Activated T-cell treated with anti-CD3 and anti-CD28 coated beads, Interleukin-2, amount 50 U/mL, for 72 hours (primary cell): Measurements from ENCODE around the gene OLFM2. TPM values are rescaled to one million over a fixed set of nuclear protein-coding genes. Genes with fewer than 3 reads are reported as not detected.
A peak's percentile ranks its signal among the peaks of the same experiment; 100 is the strongest.

Experiments
- ATAC-seq, 2 donors: fragments of 150-1000 bp; cut with Tn5 transposase; replicated peaks in 1 of 2; 2 replicates each; pipeline ENCODE4 v1.10.0; 2021; ENCODE audit warnings: moderate library complexity in 2 of 2, mild to moderate bottlenecking in 1 of 2
- DNase-seq, 2 donors: peaks; one replicate each; pipeline ENCODE4 v3.0.0; 2021 to 2022; ENCODE audit warnings: mixed read lengths in 1 of 2
- H3K27ac Mint-ChIP-seq: one replicate; pipeline ENCODE4 v1.8.0; 2022; ENCODE audit warnings: mild to moderate bottlenecking, moderate library complexity, mixed read lengths
- H3K27me3 Mint-ChIP-seq: one replicate; pipeline ENCODE4 v1.8.0; 2022; ENCODE audit warnings: low read depth, mixed read lengths
- H3K36me3 Mint-ChIP-seq, 2 donors: one replicate each; pipeline ENCODE4 v1.8.0; 2022; ENCODE audit warnings: mixed read lengths in 2 of 2, mild to moderate bottlenecking in 1 of 2; ENCODE audit not compliant: insufficient read depth in 2 of 2
- H3K4me1 Mint-ChIP-seq: one replicate; pipeline ENCODE4 v1.8.0; 2022; ENCODE audit warnings: low read depth, mixed read lengths
- H3K4me3 Mint-ChIP-seq, 2 donors: one replicate each; pipeline ENCODE4 v1.8.0; 2022; ENCODE audit warnings: mild to moderate bottlenecking in 2 of 2, mixed read lengths in 2 of 2, moderate library complexity in 2 of 2
- H3K9me3 Mint-ChIP-seq, 2 donors: one replicate each; pipeline ENCODE4 v1.8.0; 2022; ENCODE audit warnings: mixed read lengths in 2 of 2
- total RNA-seq, 2 donors: library from RNA; stranded (reverse); gene quantifications; one replicate each; pipeline ENCODE4 v1.2.3, GENCODE V29; 2022

OLFM2 gene
- total RNA-seq, result 1 to 10 TPM; 1.1 to 1.2 TPM

DNA sequence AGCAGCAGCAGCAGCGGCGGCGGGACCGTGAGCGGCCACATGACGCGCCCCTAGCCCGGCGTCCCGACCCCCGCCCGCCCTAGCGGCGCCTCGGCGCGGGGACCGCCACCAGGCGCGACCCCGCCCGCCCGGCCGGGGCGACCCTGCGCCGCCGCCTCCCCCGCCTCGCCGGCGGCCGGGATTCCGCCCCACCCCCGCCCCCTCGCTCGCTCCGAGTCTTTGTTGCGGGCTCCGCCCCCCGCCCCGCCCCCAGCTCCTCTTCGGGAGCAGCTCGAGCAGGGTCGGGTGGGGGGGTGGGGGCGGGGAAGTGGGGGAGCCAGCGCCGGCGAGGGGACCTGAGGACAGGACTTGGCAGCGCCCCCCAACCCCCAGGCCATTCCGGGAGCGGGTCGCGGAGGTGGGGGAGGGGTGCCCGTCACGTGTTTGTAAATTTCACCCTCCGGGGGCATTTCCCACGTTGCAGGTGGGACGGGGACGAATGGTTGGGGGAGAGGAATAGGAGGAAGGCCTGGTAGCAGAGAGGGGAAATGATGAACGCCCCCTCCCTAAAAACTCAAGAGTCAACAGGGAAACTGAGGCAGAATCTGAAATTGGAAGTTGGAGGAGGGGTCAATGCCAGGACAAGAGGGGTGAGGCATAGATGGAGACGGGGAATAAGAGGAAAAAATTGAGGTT lies at the start of gene OLFM2:
TSS of gene OLFM2 (minus strand) at position 190 of the 675 bp plus-strand sequence. CDS start at position 41, 149 bp downstream.
- ATAC-seq (no peak), DNase-seq (no peak)
- H3K4me1 Mint-ChIP-seq, result peaks cover 26% of the 10 kb centered on the region
- H3K36me3 Mint-ChIP-seq, result peaks cover 0 to 2% of the 10 kb centered on the region in 2 donors
- H3K9me3 Mint-ChIP-seq, result no peaks in the 10 kb centered on the region
- H3K27ac Mint-ChIP-seq, result no peak within 1 kb of the TSS
- peaks cover 73% of the 10 kb centered on the region for H3K27me3 Mint-ChIP-seq
- peak within 1 kb of the TSS; percentile 77 to 83 for H3K4me3 Mint-ChIP-seq

GRCh38 chr19:9981406-9982260 lies 45.3 kb upstream of the OLFM2 start:
- H3K36me3 Mint-ChIP-seq, result no peaks in the 10 kb centered on the region
- no peak for DNase-seq
- no peak for ATAC-seq
- no peaks in the 10 kb centered on the region for H3K4me1 Mint-ChIP-seq
- peaks cover 8% of the 10 kb centered on the region for H3K27me3 Mint-ChIP-seq
- H3K9me3 Mint-ChIP-seq, result no peaks in the 10 kb centered on the region
- H3K27ac Mint-ChIP-seq, result no peak overlapping the region
- no peak overlapping the region for H3K4me3 Mint-ChIP-seq

DNA sequence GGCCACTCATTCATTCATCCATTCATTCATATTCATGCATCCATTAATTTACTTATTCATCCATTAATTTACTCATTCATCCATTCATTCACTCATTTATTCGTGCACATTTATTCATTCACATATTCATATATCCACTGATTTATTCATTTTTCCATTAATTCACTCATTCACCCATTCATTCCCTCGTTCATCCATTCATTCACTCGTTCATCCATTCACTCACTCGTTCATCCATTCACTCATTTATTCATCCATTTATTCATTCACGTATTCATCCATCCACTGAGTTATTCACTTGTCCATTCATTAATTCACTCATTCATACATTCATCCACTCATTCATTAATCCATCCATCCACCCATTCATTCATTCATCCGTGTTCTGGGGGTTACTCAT lies 35.8 kb upstream of the OLFM2 start:
- DNase-seq (no peak), ATAC-seq (no peak)
- H3K9me3 Mint-ChIP-seq, result peaks cover 0 to 2% of the 10 kb centered on the region in 2 donors
- H3K4me1 Mint-ChIP-seq, result no peaks in the 10 kb centered on the region
- H3K4me3 Mint-ChIP-seq, result no peak overlapping the region
- no peaks in the 10 kb centered on the region for H3K36me3 Mint-ChIP-seq
- H3K27ac Mint-ChIP-seq, result no peak overlapping the region
- peaks cover 22% of the 10 kb centered on the region for H3K27me3 Mint-ChIP-seq

- Mint-ChIP-seq H3K4me3 (no peak overlapping the region), H3K4me1 (peaks cover 5% of the 10 kb centered on the region), H3K36me3 (no peaks in the 10 kb centered on the region), H3K9me3 (peaks cover 0 to 2% of the 10 kb centered on the region in 2 donors), H3K27me3 (peaks cover 29% of the 10 kb centered on the region), H3K27ac (no peak overlapping the region)
- no peak for ATAC-seq
- peak in 1 of 2 donors; percentile 2 for DNase-seq
Measured at GRCh38 chr19:9971166-9971897, 35.0 kb upstream of the OLFM2 start.

- Mint-ChIP-seq H3K27ac (no peak overlapping the region), H3K4me1 (peaks cover 5% of the 10 kb centered on the region), H3K36me3 (no peaks in the 10 kb centered on the region), H3K4me3 (no peak overlapping the region), H3K9me3 (peaks cover 0 to 2% of the 10 kb centered on the region in 2 donors), H3K27me3 (peaks cover 36% of the 10 kb centered on the region)
- ATAC-seq (no peak), DNase-seq (no peak)
Measured at GRCh38 chr19:9970481-9970880, 34.2 kb upstream of the OLFM2 start.

- Mint-ChIP-seq H3K4me3 (no peak overlapping the region), H3K27me3 (peaks cover 37% of the 10 kb centered on the region), H3K36me3 (no peaks in the 10 kb centered on the region), H3K9me3 (peaks cover 0 to 2% of the 10 kb centered on the region in 2 donors), H3K27ac (no peak overlapping the region), H3K4me1 (peaks cover 5% of the 10 kb centered on the region)
- DNase-seq, result no peak
- ATAC-seq, result no peak
Measured at GRCh38 chr19:9969688-9969975, 33.3 kb upstream of the OLFM2 start.

DNA sequence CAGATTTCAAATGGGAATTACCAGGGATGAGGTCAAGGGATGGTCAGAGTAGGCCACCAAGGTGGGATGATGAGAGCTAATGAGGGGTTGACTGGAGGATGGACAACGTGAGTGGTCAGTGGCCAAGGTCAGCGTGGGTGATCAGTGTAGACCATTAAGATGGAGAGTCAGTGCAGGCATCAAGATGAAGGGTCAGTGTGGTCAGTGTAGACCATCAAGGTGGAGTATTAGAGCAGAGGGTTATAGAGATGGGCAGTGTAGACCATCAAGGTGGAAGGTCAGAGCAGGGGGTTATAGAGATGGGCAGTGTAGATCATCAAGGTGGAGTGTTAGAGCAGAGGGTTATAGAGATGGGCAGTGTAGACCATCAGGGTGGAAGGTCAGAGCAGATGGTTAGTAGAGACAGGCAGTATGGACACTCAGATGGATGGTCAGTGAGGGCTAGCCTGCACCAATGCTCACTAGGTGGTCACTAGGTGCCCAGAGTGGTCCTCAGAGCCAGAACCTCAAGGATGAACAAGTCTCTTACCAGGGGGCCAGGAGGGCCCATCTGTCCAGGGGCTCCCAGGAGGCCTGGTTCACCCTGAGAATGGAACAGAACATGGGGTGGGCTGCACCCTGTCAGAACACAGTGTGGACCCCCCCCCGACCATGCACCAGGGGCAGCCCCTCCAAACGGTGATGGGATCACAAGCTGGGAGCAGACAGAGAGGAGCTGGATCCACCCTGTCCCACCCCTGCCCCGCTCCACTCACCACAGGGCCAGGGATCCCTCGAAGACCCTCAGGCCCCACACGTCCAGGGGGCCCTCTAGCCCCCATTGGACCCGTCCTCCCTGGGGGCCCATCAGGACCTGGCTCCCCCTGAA lies 32.7 kb upstream of the OLFM2 start:
- DNase-seq (no peak), ATAC-seq (no peak)
- H3K4me3 Mint-ChIP-seq, result no peak overlapping the region
- H3K27me3 Mint-ChIP-seq, result peaks cover 37% of the 10 kb centered on the region
- no peaks in the 10 kb centered on the region for H3K36me3 Mint-ChIP-seq
- H3K9me3 Mint-ChIP-seq, result peaks cover 0 to 2% of the 10 kb centered on the region in 2 donors
- peaks cover 5% of the 10 kb centered on the region for H3K4me1 Mint-ChIP-seq
- H3K27ac Mint-ChIP-seq, result no peak overlapping the region

DNA sequence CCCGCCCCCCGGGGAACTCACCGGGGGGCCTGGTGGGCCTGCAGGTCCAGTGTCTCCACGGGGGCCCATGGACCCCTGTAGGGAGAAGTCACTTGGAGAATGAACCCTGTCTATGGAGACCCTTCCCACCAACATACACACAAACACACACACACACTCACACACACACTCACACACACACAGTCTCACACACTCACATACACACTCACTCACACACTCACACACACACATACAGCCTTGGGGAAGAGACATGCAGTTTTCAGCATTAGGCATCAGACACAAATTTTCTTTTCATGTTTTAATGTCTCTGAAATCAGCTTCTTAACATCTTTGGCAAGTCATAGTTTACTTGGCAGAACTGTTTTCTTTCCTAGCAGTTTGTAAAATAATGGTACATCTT lies 31.0 kb upstream of the OLFM2 start:
- Mint-ChIP-seq H3K27me3 (peaks cover 37% of the 10 kb centered on the region), H3K36me3 (no peaks in the 10 kb centered on the region), H3K4me3 (no peak overlapping the region), H3K27ac (no peak overlapping the region), H3K4me1 (peaks cover 5% of the 10 kb centered on the region), H3K9me3 (peaks cover 0 to 2% of the 10 kb centered on the region in 2 donors)
- no peak for DNase-seq
- ATAC-seq, result no peak

DNA sequence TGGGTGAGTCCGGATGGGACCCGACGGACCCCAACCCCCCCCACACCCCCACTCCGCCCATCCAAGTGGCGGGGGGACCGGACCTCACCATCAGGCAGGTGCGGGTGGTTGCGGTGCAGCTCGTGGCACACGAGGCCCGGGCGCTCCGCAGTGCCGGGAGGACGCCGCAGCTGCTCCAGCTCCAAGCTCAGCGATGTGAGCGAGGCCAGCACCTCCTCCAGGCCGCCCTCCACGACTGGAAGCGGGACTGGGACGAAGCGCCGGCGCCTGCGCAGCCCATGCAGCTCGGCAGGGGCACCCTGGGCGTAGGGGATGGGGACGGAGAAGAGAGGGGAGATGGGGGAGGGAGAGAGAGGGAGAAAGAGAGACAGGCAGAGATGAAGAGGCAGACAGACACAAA lies 30.1 kb upstream of the OLFM2 start:
- DNase-seq, result no peak
- H3K27me3 Mint-ChIP-seq, result peaks cover 37% of the 10 kb centered on the region
- ATAC-seq, result no peak

GRCh38 chr19:9966024-9966423 lies 29.7 kb upstream of the OLFM2 start:
- Mint-ChIP-seq H3K4me1 (peaks cover 5% of the 10 kb centered on the region), H3K27me3 (peaks cover 37% of the 10 kb centered on the region), H3K9me3 (no peaks in the 10 kb centered on the region)

More for the DNA sequence above, 30.1 kb upstream of the OLFM2 start:
- Mint-ChIP-seq H3K9me3 (no peaks in the 10 kb centered on the region), H3K27ac (no peak overlapping the region), H3K4me1 (peaks cover 5% of the 10 kb centered on the region), H3K4me3 (peak overlapping the region in 1 of 2 donors; percentile 12), H3K36me3 (no peaks in the 10 kb centered on the region)

GRCh38 chr19:9962623-9963290 lies 26.4 kb upstream of the OLFM2 start:
- ATAC-seq (no peak), DNase-seq (no peak)
- Mint-ChIP-seq H3K4me1 (peaks cover 5% of the 10 kb centered on the region), H3K9me3 (no peaks in the 10 kb centered on the region), H3K27me3 (peaks cover 22% of the 10 kb centered on the region), H3K27ac (no peak overlapping the region), H3K36me3 (no peaks in the 10 kb centered on the region), H3K4me3 (no peak overlapping the region)

More at GRCh38 chr19:9966024-9966423, 29.7 kb upstream of the OLFM2 start:
- Mint-ChIP-seq H3K36me3 (no peaks in the 10 kb centered on the region), H3K27ac (no peak overlapping the region), H3K4me3 (no peak overlapping the region)
- no peak for ATAC-seq
- DNase-seq, result no peak

GRCh38 chr19:9961103-9961502 lies 24.8 kb upstream of the OLFM2 start:
- DNase-seq (no peak), ATAC-seq (no peak)
- H3K27me3 Mint-ChIP-seq, result peaks cover 8% of the 10 kb centered on the region
- no peaks in the 10 kb centered on the region for H3K4me1 Mint-ChIP-seq
- no peaks in the 10 kb centered on the region for H3K9me3 Mint-ChIP-seq
- no peaks in the 10 kb centered on the region for H3K36me3 Mint-ChIP-seq
- H3K4me3 Mint-ChIP-seq, result no peak overlapping the region
- no peak overlapping the region for H3K27ac Mint-ChIP-seq
